ENCODE results near the gene CLTCL1.
A peak's percentile ranks its signal among the peaks of the same experiment; 100 is the strongest.

Gene CLTCL1

GRCh38 chr22:19194766-19195536 lies 96.6 kb downstream of the CLTCL1 start:
- no peak for DNase-seq

- no peak for DNase-seq
Measured at GRCh38 chr22:19193879-19194278, 97.6 kb downstream of the CLTCL1 start.

- no peak for DNase-seq
Measured at GRCh38 chr22:19187716-19188563, 103.6 kb downstream of the CLTCL1 start.

- DNase-seq, result no peak
Measured at GRCh38 chr22:19184276-19184997, 107.1 kb downstream of the CLTCL1 start.

- DNase-seq, result no peak
Measured at GRCh38 chr22:19183216-19183615, 108.3 kb downstream of the CLTCL1 start.

GRCh38 chr22:19182472-19183157 lies 108.9 kb downstream of the CLTCL1 start:
- DNase-seq, result no peak

- no peak for DNase-seq
Measured at GRCh38 chr22:19181786-19182471, 109.6 kb downstream of the CLTCL1 start.

GRCh38 chr22:19180740-19181410 lies 110.6 kb downstream of the CLTCL1 start:
- no peak for DNase-seq

- no peak for DNase-seq
Measured at GRCh38 chr22:19180234-19180633, 111.3 kb downstream of the CLTCL1 start.

GRCh38 chr22:19179497-19180048 lies 111.9 kb downstream of the CLTCL1 start:
- DNase-seq, result no peak

- peak; percentile 85 for DNase-seq
Measured at GRCh38 chr22:19178657-19179496, 112.6 kb downstream of the CLTCL1 start, which contains the start of gene SLC25A1. TSS of gene SLC25A1 (minus strand) at chr22:19178736. CDS start at chr22:19178673, 63 bp downstream.

GRCh38 chr22:19178065-19178656 lies 113.4 kb downstream of the CLTCL1 start:
- DNase-seq, result peak; percentile 59

- DNase-seq, result no peak
Measured at GRCh38 chr22:19177164-19178064, 114.1 kb downstream of the CLTCL1 start.

GRCh38 chr22:19176732-19177131 lies 114.8 kb downstream of the CLTCL1 start:
- DNase-seq, result no peak

- DNase-seq, result no peak
Measured at GRCh38 chr22:19176175-19176643, 115.3 kb downstream of the CLTCL1 start.

GRCh38 chr22:19175602-19176174 lies 115.8 kb downstream of the CLTCL1 start:
- no peak for DNase-seq

GRCh38 chr22:19175026-19175601 lies 116.4 kb downstream of the CLTCL1 start:
- DNase-seq, result no peak

Data from activated CD8-positive, alpha-beta memory T cell treated with anti-CD3 and anti-CD28 coated beads, Interleukin-2, amount 50 U/mL, for 4 hours (primary cell).